D721Med (cell line): ENCODE measurements around the gene TTLL12.

Experiments used
- DNase-seq: peaks from one replicate; pipeline ENCODE4 v3.0.0; 2011; ENCODE audit warnings: low spot score; ENCODE audit not compliant: insufficient read length
- FAIRE-seq: peaks from 2 replicates; lab custom pipeline; 2011; peaks lifted over from hg19 to GRCh38; lab: Jason Lieb, UNC
- CTCF ChIP-seq: IDR thresholded peaks from 2 replicates; pipeline ENCODE4 v1.5.1; 2012; ENCODE audit warnings: mild to moderate bottlenecking, control low read depth; ENCODE audit not compliant: insufficient read depth; ENCODE audit errors: missing control alignments

Gene TTLL12

GRCh38 chr22:43222987-43223386, 36.1 kb upstream of the TTLL12 start:
- no peak for DNase-seq
- TF ChIP-seq CTCF: no peak
- FAIRE-seq: no peak

- no peak for FAIRE-seq
- TF ChIP-seq CTCF: no peak
- no peak for DNase-seq
These were observed 35.3 kb upstream of the TTLL12 start for GRCh38 chr22:43222262-43222661.

- no peak for FAIRE-seq
- TF ChIP-seq CTCF: no peak
- DNase-seq: no peak
These were observed 33.9 kb upstream of the TTLL12 start for GRCh38 chr22:43220625-43221380.

- no peak for DNase-seq
- no peak for FAIRE-seq
- TF ChIP-seq CTCF: no peak
These were observed 31.9 kb upstream of the TTLL12 start for GRCh38 chr22:43218786-43219185.

- no peak for TF ChIP-seq CTCF
- DNase-seq: no peak
- no peak for FAIRE-seq
These were observed 30.5 kb upstream of the TTLL12 start for GRCh38 chr22:43217285-43218030.

GRCh38 chr22:43216738-43217137, 29.8 kb upstream of the TTLL12 start:
- no peak for FAIRE-seq
- DNase-seq: no peak
- no peak for TF ChIP-seq CTCF

- FAIRE-seq (no peak), DNase-seq (no peak)
- TF ChIP-seq CTCF: no peak
These were observed 27.0 kb upstream of the TTLL12 start for GRCh38 chr22:43213962-43214361.
